Measurements from ENCODE around the gene CASKIN1. TPM values are rescaled to one million over a fixed set of nuclear protein-coding genes. Genes with fewer than 3 reads are reported as not detected.
"Not testable (repeated sequence)": the region's sequence is repeated elsewhere in the genome, so short reads cannot be mapped to it uniquely, and the experiment has no call there.

The CASKIN1 gene, protein sequence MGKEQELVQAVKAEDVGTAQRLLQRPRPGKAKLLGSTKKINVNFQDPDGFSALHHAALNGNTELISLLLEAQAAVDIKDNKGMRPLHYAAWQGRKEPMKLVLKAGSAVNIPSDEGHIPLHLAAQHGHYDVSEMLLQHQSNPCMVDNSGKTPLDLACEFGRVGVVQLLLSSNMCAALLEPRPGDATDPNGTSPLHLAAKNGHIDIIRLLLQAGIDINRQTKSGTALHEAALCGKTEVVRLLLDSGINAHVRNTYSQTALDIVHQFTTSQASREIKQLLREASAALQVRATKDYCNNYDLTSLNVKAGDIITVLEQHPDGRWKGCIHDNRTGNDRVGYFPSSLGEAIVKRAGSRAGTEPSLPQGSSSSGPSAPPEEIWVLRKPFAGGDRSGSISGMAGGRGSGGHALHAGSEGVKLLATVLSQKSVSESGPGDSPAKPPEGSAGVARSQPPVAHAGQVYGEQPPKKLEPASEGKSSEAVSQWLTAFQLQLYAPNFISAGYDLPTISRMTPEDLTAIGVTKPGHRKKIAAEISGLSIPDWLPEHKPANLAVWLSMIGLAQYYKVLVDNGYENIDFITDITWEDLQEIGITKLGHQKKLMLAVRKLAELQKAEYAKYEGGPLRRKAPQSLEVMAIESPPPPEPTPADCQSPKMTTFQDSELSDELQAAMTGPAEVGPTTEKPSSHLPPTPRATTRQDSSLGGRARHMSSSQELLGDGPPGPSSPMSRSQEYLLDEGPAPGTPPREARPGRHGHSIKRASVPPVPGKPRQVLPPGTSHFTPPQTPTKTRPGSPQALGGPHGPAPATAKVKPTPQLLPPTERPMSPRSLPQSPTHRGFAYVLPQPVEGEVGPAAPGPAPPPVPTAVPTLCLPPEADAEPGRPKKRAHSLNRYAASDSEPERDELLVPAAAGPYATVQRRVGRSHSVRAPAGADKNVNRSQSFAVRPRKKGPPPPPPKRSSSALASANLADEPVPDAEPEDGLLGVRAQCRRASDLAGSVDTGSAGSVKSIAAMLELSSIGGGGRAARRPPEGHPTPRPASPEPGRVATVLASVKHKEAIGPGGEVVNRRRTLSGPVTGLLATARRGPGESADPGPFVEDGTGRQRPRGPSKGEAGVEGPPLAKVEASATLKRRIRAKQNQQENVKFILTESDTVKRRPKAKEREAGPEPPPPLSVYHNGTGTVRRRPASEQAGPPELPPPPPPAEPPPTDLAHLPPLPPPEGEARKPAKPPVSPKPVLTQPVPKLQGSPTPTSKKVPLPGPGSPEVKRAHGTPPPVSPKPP (N-terminal part only)
- 0.04 TPM for polyA plus RNA-seq (2013, experiment 1 of 2; ENCODE audit: insufficient read length)
- polyA plus RNA-seq (2013, experiment 2 of 2; ENCODE audit: insufficient read length) = 0.27 TPM

DNA sequence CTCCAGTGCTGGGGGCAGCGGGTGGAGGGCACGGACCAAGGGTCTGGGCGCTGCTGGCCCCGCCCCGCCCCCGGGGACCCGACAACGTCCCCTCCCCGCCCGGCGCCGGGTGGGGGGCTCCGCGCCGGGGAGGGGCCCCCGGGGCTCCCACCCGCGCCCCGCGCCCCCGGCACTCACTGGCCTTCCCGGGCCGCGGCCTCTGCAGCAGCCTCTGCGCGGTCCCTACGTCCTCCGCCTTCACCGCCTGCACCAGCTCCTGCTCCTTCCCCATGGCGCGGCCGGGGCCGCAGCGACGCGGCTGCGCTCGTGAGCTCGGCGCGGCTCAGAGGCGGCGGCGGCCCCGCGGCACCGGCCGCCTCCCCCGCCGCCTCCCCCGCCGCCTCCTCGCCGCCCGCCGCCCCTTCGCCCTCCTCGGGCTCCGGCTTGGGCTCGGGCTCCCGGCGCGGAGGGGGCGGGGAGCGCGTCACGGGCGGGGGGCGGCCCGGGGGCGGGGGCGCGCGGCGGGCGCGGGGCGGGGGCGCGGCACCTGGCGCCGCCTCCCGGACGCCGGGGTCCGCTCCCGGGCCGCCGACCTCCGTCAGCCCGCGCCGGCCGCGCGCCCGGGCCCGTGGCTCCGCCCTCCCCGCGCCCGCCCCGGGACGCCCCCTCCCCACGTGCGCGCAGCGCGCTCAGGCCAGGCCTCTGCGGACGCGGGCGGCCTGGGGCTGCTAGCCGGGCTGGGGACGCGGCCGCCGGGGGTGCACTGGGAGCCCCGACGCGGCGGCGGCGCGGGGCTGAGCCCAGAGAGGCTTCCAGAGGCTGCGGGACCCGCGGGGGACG lies at the start of gene CASKIN1:
Gene CASKIN1, minus strand, starts transcription at position 444 of the 819 bp plus-strand sequence. Its CDS starts 173 bp downstream, at position 271.
- no peak for DNase-seq

- DNase-seq = no peak
Measured at GRCh38 chr16:2244926-2245795, 48.8 kb upstream of the CASKIN1 start.

- no peak for DNase-seq
Measured at GRCh38 chr16:2244301-2244700, 47.9 kb upstream of the CASKIN1 start.

DNA sequence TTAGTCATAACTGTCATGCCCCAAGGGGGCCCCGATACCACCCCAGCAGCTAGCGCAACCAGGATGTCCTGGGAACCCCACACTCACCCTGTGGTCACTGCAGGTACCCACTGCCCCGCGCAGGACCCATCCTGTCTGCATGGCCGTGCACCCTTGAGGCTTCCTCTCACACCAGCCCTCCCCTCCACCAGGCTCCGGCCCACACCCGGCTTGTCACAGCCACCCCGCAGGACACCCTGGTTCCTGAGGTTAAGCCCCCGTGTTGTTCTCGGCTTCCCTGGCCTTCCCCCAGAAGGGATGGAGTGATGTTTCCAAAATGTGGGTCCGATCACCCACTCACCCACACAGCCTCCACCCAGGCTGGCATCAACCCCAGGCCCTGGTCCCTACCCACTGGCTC lies 47.4 kb upstream of the CASKIN1 start:
- no peak for DNase-seq

DNA sequence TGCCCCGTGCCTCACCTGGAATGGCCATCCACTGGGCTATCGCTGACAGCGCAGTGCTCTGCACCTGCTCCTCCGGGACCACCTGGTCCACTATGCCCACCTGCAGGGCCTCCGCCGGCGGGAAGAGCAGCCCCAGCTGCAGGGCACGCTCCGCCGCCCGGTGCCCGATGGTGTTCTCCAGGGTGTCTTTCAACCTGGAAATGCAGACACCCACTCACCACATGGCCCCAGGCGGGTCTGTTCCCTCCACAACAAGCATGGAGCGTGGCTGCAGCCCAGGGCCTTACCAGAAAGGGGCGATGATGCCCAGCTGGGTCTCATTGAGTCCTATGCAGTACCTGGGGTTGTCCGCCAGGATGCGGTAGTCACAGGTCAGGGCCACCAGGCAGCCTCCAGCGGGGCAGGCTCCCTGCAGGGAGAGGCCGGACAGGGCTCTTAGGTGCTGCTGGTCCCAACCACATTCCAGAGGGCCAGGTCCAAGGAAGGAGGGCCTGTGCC lies 46.7 kb upstream of the CASKIN1 start:
- DNase-seq = no peak

DNA sequence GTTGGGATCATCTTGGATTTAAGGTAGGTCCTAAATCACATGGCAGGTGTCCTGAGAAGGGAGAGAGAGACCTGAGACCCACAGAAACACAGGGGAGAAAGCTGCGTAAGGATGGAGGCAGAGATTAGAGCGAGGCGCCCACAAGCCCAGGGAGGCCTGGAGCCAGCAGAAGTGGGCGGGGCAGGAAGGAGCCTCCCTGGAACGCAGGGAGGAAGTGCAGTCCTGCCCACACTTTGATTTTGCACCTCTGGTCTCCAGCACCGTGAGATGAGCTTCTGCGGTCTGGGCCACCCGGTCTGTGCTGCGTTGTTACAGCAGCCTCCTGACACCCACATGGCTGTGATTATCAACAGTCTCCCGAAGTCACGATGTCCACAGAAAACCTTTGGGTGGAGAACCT lies 46.2 kb upstream of the CASKIN1 start:
- DNase-seq = no peak

- DNase-seq = not testable (repeated sequence)
Measured at GRCh38 chr16:2240331-2240730, 43.9 kb upstream of the CASKIN1 start.

GRCh38 chr16:2238838-2239675 lies 42.7 kb upstream of the CASKIN1 start:
- DNase-seq = no peak

- DNase-seq = no peak
Measured at GRCh38 chr16:2238150-2238837, 41.9 kb upstream of the CASKIN1 start.

DNA sequence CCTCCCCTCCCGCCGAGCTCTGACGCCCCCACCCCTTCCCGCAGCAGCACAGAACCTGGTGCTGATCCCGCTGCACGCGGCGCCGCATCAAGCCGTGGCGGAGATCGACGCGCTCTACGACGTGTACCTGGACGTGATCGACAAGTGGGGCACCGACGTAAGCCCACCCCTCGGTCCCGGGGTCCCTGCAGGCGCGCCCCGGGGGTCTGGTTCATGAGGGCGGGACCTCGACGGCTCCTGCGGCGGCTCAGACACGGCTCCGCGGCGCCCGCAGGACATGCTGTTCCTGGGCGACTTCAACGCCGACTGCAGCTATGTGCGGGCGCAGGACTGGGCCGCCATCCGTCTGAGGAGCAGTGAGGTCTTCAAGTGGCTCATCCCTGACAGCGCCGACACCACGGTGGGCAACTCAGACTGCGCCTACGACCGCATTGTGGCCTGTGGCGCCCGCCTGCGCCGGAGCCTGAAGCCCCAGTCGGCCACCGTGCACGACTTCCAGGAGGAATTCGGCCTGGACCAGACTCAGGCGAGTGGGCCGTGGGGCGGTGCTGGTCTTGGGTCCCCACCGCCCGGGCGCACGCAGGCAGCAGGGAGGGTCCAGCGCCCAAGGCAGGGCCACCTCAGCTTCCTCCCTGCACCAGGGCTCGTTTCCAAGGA lies 41.2 kb upstream of the CASKIN1 start:
- no peak for DNase-seq

DNA sequence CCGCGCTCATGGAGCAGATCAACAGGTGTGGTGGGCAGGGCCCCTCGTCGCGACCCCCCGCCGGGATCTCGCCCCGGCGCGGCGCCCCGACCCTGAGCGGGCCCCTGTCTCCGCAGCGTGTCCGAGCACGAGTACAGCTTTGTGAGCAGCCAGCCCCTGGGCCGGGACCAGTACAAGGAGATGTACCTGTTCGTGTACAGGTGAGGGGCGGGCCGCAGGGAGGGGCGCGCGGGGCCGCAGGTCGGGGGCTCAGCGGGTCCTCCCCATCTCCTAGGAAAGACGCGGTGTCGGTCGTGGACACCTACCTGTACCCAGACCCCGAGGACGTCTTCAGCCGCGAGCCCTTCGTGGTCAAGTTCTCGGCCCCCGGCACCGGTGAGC lies 40.7 kb upstream of the CASKIN1 start:
- no peak for DNase-seq

GRCh38 chr16:2236337-2237101 lies 40.1 kb upstream of the CASKIN1 start, which contains the start of gene DNASE1L2:
DNASE1L2 (plus strand) TSS chr16:2236444; CDS start chr16:2236817, 373 bp downstream.
- DNase-seq = peak; percentile 29

GRCh38 chr16:2235695-2236336 lies 39.4 kb upstream of the CASKIN1 start:
- DNase-seq = no peak

GRCh38 chr16:2235234-2235651 lies 38.8 kb upstream of the CASKIN1 start:
- no peak for DNase-seq

DNA sequence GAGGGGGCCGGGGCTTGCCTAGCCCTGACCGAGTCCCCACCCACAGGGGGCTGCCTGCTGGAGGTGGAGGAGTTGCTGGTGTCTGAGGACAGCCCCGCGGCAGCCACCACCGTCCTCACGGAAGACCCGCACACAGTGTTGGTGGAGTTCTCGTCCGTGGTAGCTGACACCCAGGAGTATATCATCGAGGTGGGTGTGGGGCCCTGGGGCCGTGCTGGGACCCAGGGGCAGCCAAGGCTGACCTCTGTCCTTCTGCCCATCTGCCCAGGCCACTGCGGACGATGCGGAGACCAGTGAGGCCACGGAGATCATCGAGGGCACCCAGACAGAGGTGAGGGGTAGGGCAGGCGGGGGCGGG lies 38.4 kb upstream of the CASKIN1 start:
- DNase-seq = no peak

- DNase-seq = no peak
Measured at GRCh38 chr16:2233872-2234812, 37.7 kb upstream of the CASKIN1 start.

Measured in fibroblast of skin of scalp (primary cell).